GM19240 (cell line): Measurements from ENCODE around the gene FBXW8.
A peak's percentile ranks its signal among the peaks of the same experiment; 100 is the strongest.

ENCODE experiments used
- DNase-seq: peaks from one replicate; pipeline ENCODE4 v3.0.0; 2011; ENCODE audit warnings: low spot score; ENCODE audit not compliant: insufficient read length

FBXW8 gene

DNA sequence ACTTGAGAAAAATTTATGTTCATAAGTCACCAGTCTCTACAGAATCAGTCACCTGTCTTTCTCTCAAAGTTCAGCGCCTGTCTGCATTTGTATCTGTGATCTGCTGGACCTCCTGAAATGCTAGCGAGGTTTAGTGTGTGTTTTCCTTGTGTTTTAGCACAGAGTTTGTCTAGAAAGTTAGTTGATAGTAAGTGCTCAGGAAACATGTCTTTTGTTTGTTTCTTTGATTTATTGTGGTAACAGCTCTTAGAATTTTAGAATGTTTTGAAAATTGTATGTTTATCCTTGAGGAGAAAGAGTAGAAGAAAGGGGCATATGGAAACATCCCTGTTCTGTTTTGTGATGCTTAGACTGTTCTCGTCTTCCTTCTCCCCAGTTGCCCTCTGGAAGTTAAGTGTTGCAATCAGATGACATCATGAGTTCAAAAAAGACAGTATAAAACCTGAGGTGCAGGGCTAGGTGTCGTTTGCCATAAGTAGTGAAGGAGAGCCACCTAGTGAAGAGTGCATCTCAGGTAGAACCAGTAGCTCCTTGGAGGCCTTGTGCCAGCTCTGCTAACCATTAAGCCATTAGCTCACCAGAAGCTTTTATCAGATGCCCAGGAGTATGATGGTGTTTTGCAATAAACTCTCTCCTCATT, 44.8 kb downstream of the FBXW8 start:
- DNase-seq = no peak

DNA sequence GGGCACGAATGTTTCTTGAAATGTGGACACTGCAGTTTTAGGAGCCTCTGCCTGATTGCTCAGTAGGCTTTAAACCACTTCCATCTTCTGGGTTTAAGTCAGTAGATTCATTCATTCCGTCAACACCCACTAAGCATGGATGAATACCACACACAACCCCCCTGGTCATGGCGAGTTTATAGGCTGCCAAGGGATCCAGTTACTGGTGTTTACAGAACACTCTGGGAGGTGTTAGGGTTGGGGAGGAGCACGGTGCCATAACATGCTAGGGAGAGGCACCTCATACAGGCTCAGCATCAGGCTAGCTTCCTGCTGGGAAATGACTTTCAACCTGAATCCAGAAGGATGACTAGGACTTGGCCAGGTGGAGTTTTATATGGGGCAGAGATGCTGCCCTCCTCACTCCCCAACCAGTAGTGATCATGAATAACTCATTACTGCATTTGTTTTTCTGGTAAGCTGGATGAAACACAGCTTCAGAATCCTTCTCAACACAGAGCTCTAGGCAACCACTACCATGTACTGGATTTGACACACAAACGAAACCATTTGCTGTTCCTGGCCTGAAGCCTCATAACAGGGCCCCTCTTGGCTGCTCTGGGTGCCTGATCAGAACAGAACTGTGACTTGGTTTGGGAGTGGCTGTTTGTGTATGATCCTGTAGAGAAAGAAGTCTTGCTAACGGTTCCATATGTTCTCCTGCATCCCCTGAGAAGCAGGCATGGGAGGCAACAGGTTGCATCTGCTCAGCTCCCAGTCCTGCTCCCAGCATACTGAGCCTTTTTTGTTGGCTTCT, 47.9 kb downstream of the FBXW8 start:
- DNase-seq = no peak

DNA sequence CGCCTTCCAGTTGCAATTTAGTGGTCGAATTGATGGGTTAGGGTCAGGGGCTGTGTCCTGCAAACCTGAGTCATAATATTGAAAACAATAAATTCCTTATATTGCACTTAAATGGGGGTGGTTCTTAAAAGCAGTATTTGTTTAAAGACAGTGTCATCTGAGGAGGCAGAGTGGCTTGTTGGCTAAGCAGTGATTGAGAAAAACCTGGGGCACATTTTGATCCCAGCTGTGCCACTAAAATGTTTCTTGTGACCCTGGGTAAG, 48.4 kb downstream of the FBXW8 start:
- DNase-seq = no peak

DNA sequence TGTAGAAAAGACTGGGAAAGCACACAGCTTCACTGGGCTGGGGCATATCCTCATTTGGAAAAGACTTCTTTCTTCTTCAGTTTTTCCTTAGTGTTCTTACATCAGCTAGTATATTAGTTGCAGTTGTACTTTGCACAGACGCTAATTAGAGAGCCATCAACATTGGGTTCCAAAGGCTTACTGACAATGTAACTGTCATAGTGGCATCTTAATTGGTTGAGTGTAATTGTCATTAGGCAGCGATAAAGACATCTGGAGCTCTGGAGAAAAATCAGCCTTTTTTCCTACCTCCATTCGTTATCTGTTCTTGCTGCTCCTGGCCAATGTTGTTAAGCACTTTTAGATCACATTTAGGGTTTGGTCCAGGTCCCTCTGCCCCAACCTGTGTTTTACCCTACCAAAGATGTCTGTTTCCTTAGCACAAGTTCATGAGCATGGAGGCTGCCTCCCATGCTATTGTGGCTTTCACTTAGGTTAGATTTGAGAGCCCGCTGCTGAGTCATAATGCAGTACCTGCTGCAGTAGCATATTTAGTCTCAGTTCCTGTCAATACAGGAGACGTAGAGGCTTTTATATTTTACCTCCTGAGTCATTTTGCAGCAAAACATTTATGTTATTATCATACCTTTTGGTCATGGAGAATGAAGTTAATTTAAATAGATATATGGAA, 49.2 kb downstream of the FBXW8 start:
- DNase-seq = peak; percentile 45

DNA sequence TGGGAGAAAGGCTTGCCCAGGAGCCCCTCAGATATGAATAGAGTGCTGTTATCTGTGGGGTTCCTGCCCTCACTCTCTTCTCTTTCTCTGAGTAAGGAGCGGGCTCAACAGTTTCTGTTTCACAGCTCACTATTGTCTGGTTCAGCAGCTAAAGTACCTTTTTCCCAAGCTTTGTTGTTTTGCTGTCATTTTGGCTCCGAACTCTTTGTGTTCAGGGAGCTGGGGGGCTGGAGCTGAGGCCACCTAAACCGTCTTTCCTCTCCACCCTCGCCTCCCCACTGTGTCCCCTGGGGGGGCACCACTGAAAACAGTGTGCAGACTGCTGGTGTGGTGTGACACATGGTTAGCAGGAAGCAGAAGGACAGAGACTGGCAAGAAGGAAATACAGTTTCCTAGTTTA, 51.4 kb downstream of the FBXW8 start:
- no peak for DNase-seq

DNA sequence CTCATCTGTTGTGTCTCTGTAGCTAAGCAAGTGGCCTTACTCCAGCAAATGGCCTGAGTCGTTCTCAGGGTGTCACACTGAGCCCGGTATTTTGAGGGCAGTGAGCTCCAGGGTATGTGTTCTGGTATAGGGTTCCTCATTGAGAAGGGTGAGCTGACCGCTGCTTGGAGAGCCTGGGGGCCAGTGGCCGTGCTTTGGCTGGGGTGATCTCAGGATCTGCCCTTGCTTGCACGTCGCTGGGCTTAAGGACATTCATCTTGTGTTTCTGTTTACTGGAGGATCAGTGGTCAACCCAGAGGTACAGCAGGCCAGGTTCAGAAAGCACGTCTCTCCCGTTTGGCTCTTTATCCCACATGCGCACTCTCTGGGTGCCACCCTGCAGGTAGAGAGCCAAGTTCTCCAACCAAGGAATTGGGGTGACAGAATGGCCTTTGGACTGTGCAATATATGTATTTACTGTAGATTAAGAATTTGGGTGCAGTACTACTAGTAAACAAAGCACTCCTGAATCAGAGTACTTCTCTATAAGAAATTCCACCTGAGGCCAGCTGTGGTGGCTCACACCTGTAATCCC, 52.1 kb downstream of the FBXW8 start:
- DNase-seq = no peak

DNA sequence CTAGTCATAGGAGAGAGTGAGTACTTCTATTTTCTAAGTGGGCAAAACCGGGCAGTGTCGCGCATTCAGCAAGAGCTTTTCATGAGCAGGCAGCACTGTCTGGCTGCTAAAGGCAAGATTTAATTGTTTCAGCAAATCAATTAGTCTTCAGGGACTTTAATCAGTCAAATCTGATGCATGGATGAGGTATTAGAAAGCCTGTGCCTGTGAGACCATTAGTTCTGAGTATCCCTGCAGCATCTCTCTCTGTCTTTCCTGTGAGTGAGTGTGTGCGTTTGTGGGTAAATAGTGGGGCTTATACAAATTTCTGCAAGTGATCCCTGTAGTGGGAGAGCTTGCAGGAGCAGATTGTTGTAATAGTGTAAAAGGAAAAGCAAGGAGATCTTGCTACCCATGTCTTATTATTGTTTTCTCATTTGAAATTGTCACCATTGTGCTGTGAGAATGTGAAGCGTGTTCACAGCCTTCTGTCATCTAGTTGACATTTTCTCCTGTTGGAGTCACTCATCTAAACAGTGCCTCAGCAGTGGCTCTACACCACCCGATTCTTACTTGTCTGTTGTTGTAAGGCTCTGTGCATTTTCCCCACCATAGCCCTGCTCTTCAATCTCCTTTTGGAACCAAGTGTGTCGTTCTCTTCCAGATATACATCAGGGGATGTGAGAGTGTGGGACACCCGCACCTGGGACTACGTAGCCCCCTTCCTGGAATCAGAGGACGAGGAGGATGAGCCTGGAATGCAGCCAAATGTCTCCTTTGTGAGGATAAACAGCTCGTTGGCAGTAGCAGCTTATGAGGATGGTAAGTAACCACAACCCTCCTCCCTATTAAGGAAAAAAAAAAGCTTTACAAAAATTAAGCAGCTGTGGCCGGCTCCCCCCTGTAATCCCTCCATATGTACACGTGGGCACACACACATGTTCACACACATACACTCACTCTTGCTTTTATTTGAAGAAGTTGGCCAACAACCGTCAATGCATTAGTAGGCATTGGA, 53.6 kb downstream of the FBXW8 start:
- DNase-seq = no peak

DNA sequence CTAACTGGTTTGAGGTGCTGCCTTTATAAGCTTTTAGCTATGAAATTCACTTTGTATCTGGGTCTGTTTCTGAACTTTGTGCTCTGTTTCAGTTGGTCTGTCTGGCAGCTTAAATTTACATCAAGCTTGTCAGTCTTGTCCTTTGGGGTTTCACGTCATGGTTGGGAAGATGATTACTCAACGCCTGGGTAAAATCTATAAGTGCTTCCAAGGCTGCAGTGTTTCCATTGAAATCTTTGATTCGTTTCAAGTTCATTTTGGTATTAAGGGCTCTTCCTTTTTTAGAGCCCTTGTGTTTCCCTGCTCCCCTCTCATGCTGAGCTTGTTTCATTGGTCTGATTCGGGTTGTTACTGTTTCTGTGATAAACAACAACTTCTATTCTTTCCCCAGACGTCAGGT, 58.2 kb downstream of the FBXW8 start:
- no peak for DNase-seq

DNA sequence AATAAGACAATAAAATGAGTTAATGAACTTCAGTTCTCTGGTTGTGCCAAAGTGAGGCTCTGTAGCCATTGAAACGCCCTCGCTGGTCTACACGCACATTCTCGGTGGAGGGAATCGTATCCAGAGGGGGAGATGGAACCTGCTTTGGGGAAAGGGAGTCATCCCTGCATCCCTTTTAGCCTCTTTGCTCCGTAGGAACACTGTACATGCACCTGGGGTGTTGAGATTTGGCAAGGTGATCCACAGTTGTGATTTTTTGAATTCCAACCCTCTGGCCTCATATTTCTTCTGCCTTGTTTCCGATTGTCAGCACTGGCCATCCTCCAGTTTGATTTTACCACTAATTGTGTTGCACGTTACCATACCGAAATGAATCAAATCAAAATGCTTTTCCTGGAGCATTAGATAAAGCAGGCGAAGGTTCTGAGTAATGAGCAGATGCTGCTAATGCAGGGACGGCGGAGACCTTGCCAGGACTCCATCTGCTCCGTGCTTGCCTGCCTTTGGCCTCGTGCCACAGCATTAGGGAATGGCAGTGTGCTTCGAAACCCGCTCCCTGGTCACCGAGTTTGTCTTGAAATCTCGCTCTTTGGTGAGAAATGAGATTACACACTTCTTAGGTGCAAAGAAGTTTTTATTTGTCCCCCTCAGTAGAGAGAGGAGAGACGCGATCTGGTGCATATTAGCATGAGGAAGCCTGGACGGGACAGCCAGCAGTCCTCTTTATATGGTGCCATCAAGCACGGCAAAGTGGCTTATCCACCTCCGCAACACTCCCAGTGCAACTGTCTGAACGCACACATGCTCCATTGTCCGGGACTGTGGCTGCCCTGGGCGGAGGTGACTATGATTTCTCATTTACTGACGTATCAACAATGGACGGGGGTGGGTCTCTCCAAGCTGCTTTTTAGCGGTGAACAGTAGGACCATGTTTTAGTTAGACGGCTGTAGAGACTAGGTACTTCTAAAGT, 59.1 kb downstream of the FBXW8 start:
- no peak for DNase-seq

DNA sequence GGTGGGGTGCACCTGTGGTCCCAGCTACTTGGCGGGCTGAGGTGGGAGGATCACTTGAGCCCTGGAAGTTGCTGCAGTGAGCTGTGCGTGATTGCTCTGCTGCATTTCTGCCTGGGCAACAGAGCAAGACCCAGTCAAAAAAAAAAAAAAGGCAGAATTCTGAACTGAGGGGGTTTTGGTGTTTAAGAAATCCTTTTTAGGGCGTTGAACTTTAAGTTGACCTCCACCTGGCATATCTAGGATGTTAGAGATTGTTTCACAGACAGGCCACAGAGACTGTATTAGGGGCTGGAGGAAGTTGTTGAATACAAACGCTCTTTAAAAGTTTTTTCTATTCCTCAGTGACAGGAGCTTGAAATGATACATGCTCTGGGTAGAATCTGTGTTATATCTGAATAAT, 60.5 kb downstream of the FBXW8 start:
- no peak for DNase-seq

DNA sequence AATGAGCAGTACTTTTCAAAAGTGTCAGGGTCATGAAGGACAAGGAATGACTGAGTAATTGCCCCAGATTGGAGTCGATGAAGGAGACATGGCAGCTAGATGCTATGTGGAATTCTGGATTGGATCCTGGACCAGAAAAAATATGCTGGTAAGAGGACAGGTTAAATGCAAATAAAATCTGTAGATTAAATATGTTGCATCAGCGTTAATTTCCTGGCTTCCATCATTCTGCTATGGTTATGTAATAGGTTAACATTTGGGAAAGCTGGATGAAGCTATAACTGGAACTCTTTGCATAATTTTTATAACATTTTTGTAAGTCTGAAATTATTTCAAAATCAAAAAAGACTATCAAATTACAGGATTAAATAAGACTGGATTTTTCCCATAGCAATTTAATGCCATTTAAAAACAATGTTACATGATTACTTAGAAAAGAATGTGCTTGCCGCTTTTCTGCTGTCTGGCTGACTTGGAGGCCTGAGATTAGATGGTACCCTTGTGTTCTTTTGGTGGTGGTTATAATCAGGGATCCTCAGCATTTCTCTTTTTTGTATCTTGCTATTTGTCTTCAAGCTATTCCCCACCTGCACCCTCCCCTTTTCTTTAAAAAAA, 65.1 kb downstream of the FBXW8 start:
- no peak for DNase-seq

DNA sequence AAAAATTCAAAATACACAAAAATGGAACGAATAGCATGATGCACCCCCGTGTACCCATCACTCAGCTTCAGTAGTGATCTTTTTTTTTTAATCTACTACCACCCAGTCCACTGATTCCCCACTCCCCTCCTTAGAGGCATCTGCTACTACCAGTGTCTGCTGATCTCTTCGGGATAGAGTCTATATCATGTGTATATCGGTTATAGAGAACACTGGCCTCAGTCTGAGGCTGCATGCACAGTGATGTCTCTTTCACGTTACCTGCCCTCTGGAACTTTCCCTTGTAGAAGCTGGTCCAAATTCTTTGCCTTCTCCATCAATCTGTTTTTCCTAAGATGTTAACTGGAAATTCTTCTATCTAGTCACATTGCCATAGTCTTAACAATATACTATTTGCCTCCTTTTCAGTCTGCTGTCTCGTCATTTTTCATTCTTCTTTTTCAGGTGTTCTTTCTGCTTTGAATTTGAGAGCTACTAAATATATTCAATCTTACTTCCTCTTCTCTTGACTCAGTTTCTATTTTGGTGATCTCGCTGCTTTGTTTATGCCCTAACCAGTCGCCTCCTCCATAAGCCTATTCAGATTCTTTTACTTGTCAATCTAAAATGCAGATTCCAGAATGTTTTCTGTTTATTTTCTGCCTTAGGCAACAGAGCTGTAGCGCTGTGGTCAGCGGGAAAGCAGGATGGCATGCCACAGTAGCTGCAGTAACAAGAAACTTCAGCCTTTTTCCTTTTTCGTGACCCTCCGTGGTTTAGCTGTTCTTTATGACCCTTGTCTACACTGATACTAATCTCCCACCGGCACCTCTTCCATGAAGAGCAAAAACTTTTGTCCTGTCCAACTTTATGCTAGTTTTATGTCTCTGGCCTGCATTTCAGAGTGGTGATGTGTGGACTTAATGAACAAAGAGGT, 67.0 kb downstream of the FBXW8 start:
- DNase-seq = no peak

DNA sequence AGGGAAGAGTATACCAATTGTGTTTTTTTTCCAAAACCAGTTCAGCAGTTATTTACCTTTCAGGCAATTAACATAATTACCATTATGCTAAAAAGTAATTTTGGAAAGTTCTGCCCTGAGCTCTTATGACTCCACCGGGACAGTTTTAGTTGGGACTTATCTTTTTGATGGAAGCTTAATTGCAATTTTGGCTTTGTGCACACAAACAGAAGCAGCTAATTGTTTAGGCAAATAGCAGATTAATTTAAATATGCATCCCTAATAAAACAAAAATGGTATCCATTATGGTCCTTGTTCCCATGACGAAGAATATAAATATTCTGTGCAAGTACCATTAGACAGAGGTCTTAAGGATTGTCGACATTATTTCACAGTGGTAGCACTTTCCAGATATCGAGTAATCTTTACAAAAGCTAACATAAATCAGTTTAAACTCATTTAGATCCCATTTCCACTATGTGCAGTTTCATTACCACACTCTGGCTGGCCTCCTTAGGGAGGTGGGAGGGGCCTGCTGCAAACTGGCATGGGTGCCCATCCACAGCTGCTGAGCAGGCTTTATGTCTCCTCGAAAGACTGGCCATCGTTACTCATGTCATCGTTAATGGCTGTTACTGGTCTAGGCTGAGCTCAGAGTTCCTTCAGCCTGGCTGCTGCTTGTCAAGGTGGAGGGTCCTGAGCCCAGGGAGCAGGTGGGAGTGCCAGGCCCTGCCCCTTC, 68.2 kb downstream of the FBXW8 start:
- no peak for DNase-seq

DNA sequence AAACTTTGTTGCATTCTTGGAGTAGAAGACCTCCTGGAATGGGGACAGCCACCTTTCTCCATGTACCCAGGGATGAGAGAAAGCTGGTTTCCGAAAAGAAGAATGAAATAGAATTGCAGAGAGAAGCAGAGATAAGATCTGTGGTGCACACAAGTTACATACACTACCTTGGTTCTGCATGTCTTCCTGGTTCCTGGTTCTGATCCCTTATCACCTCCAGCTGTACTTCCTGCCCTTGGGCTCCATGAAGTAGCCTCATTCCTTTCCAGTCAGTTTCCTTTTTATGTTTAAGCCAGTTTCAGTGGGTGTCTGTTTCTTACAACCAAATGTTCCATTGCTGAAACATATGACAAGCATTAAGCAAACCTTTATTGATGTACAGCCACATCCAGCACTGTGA, 69.3 kb downstream of the FBXW8 start:
- no peak for DNase-seq

DNA sequence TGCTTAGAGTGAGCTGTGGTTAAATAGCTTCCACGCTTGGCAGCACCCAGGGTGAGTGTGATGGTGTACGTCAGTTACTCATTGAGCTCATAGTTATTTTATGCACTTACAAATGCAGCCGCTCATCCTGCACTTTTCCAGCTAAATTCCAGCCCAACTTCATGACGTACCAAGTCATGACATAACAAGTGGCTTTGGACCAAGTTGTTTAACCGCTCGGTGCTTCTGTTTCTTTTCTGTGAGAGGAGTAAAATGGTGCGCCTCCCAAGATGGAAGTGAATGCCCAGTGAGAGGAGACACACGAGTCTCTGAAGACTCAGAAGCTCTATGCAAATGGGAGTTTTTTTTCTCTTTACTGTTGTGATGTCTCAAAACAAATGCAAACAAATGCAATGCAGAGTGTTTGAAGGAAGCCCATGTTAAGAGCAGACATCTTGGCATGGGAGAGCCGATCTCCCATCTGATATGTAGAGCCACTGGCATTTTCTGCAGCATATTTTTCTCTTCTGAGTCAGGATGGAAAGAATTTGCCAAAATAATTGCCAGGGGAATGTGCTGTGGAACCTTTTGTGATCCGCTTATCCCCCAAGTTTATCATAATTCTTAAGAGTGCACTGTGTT, 72.2 kb downstream of the FBXW8 start:
- no peak for DNase-seq

DNA sequence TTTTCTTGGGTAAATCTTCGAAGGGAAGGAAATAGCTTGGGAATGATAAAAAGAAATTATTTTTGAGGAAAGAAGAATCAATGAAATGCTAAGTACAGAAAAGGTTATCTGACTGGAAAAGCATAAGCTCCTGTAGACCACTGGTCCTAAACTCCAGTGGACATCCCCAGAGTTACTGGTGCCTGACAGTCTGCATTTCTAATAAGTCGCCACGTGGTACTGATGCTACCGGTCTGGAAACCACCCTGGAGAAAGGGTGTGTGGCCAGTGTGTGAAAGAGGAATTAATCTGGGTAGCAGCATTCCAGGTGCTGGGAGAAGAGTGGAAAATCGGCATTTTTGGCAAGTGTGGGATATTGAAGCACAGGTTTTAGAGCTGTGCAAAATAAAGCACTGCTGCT, 73.3 kb downstream of the FBXW8 start:
- no peak for DNase-seq

DNA sequence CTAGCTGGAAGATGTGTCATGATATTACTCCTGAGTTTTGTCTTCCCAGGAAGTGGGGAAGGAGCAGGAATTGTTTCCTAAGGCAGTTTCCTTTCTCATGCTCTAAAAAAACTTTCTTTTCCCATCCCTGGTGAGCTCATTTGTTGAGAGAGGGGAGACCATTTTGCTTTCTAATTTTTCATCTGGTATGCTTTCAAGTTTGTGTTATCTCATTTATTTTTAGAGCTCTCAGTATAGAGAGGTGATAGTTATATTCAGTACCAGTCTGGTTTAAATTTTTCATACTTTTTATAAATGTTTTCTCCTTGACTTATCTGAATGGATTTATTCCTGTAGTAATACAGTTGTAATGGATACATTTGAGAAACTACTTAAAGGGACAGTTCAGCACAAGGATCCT, 79.6 kb downstream of the FBXW8 start:
- no peak for DNase-seq
